ENCODE data around the gene TMBIM6.

The TMBIM6 gene

DNA sequence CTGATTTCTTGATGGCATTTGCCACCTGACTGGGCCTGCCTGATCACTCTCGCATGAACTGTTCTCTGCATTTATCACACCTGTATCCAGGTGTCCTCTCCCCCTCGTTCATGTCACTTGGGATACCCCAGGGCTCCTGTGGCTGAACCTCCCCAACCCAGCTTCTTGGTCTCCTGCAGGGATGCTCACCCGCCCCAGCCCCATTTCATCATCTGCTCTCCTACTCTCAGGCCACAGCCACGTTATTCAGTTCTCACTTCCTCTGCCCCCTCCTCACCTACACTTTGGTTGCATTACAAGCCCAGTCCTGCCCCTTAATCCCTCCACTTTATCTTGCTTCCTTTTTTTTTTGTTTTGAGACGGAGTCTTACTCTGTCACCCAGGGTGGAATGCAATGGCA, 35.5 kb downstream of the TMBIM6 start:
- Histone ChIP-seq H3K27ac (ENCODE audit: low read depth, low read length) (no peak overlapping the region), H3K9me2 (replicated peaks; ENCODE audit: insufficient read depth, low read length) (no peaks in the 10 kb centered on the region), H3F3A (ENCODE audit: insufficient read depth) (no peaks in the 10 kb centered on the region), H3K79me2 (ENCODE audit: insufficient read depth, low read length) (no peaks in the 10 kb centered on the region), H4K20me1 (ENCODE audit: low read depth, low read length) (no peaks in the 10 kb centered on the region), H3K9ac (ENCODE audit: low read length) (no peak overlapping the region), H2AFZ (ENCODE audit: low read depth, low read length, severe bottlenecking) (no peak overlapping the region), H3K9me3 (ENCODE audit: insufficient read depth, low read length) (no peaks in the 10 kb centered on the region), H3K4me2 (ENCODE audit: low read depth, low read length, poor library complexity, severe bottlenecking) (no peak overlapping the region), H3K27me3 (ENCODE audit: low read length) (no peaks in the 10 kb centered on the region), H3K4me3 (ENCODE audit: insufficient read depth, low read length, poor library complexity, severe bottlenecking) (no peak overlapping the region), H3K36me3 (ENCODE audit: low read length) (no peaks in the 10 kb centered on the region)
- TF ChIP-seq, protein P1, sequence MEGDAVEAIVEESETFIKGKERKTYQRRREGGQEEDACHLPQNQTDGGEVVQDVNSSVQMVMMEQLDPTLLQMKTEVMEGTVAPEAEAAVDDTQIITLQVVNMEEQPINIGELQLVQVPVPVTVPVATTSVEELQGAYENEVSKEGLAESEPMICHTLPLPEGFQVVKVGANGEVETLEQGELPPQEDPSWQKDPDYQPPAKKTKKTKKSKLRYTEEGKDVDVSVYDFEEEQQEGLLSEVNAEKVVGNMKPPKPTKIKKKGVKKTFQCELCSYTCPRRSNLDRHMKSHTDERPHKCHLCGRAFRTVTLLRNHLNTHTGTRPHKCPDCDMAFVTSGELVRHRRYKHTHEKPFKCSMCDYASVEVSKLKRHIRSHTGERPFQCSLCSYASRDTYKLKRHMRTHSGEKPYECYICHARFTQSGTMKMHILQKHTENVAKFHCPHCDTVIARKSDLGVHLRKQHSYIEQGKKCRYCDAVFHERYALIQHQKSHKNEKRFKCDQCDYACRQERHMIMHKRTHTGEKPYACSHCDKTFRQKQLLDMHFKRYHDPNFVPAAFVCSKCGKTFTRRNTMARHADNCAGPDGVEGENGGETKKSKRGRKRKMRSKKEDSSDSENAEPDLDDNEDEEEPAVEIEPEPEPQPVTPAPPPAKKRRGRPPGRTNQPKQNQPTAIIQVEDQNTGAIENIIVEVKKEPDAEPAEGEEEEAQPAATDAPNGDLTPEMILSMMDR (IDR thresholded peaks at IDR 0.05; ENCODE audit: insufficient read depth, low read length, poor library complexity, severe bottlenecking) = no peak
- no peak for TF ChIP-seq EZH2phosphoT487 (conservative IDR thresholded peaks at IDR 0.05; ENCODE audit: low read length)

DNA sequence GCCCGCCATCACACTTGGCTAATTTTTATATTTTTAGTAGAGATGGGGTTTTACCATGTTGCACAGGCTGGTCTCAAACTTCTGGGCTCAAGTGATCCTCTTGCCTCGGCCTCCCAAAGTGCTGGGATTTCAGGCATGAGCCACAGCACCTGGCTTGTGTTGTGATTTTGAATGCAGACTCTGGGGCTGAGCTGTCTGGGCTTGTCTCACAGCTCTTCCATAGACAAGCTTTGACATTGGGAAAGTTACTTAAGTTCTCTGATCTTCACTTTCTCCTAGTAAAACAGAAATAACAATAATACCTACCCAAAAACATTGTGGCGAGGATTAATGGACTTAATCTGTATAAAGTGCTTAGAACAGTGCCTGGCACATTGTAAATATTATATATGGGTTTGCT, 36.0 kb downstream of the TMBIM6 start:
- no peak overlapping the region for H3K4me3 ChIP-seq (ENCODE audit: insufficient read depth, low read length, poor library complexity, severe bottlenecking)
- H4K20me1 ChIP-seq (ENCODE audit: low read depth, low read length) = no peaks in the 10 kb centered on the region
- H3K27me3 ChIP-seq (ENCODE audit: low read length) = no peaks in the 10 kb centered on the region
- H3F3A ChIP-seq (ENCODE audit: insufficient read depth) = no peaks in the 10 kb centered on the region
- no peaks in the 10 kb centered on the region for H3K9me2 ChIP-seq (replicated peaks; ENCODE audit: insufficient read depth, low read length)
- no peaks in the 10 kb centered on the region for H3K79me2 ChIP-seq (ENCODE audit: insufficient read depth, low read length)
- H3K36me3 ChIP-seq (ENCODE audit: low read length) = no peaks in the 10 kb centered on the region
- no peak overlapping the region for H3K27ac ChIP-seq (ENCODE audit: low read depth, low read length)
- no peak overlapping the region for H3K4me2 ChIP-seq (ENCODE audit: low read depth, low read length, poor library complexity, severe bottlenecking)
- TF ChIP-seq, protein P1 (IDR thresholded peaks at IDR 0.05; ENCODE audit: insufficient read depth, low read length, poor library complexity, severe bottlenecking) = no peak
- TF ChIP-seq EZH2phosphoT487 (conservative IDR thresholded peaks at IDR 0.05; ENCODE audit: low read length) = no peak
- no peak overlapping the region for H3K9ac ChIP-seq (ENCODE audit: low read length)
- no peaks in the 10 kb centered on the region for H3K9me3 ChIP-seq (ENCODE audit: insufficient read depth, low read length)
- no peak overlapping the region for H2AFZ ChIP-seq (ENCODE audit: low read depth, low read length, severe bottlenecking)

DNA sequence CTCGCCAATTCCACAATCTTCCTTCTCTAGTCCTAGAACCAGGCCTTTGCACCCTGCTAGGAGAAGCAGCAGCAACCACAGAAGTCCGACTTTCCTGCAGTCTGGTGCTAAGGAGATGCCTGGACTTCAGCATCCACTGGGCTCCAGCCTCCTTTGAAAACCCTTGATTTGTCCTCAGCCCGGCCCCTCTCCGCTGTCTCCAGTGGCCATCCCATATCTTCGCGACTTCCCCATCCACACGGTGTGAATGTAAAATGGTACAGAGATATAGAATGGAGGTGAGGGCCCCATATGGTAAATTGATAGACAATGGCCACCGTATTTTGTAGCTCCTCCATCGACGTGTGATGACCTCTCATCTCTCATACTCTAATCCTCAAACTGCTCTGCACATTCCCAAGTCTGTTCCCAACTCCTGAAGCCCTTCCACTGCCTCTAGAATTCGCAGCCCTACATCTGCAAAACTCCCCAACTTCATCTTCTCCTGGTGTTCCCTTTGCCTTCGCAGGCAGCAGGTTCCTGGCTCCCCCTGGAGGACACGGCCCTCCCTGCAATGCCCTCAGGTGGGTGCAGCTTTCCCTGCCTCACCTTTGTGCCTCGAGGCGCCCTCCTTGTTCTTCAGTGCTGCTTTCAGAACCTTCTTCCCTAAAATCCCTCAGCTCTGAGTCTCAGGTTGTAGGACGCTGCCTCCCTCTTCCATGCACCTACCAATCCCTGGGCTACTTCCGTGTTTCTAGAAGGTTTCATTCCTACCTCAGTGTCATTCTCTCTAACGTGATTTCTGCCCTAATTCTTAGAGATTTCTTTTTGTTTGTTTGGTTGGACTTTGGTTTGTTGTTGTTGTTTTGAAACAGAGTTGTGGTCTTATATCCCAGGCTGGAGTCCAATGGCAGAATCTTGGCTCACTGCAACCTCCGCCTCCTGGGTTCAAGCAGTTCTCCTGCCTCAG, 36.7 kb downstream of the TMBIM6 start:
- no peaks in the 10 kb centered on the region for H3F3A ChIP-seq (ENCODE audit: insufficient read depth)
- TF ChIP-seq EZH2phosphoT487 (conservative IDR thresholded peaks at IDR 0.05; ENCODE audit: low read length) = no peak
- TF ChIP-seq, protein P1 (IDR thresholded peaks at IDR 0.05; ENCODE audit: insufficient read depth, low read length, poor library complexity, severe bottlenecking) = peak; percentile 82
- no peak overlapping the region for H3K4me2 ChIP-seq (ENCODE audit: low read depth, low read length, poor library complexity, severe bottlenecking)
- no peaks in the 10 kb centered on the region for H3K79me2 ChIP-seq (ENCODE audit: insufficient read depth, low read length)
- H3K9me3 ChIP-seq (ENCODE audit: insufficient read depth, low read length) = no peaks in the 10 kb centered on the region
- H2AFZ ChIP-seq (ENCODE audit: low read depth, low read length, severe bottlenecking) = no peak overlapping the region
- no peak overlapping the region for H3K4me3 ChIP-seq (ENCODE audit: insufficient read depth, low read length, poor library complexity, severe bottlenecking)
- no peaks in the 10 kb centered on the region for H3K9me2 ChIP-seq (replicated peaks; ENCODE audit: insufficient read depth, low read length)
- no peaks in the 10 kb centered on the region for H4K20me1 ChIP-seq (ENCODE audit: low read depth, low read length)
- no peak overlapping the region for H3K9ac ChIP-seq (ENCODE audit: low read length)
- H3K27ac ChIP-seq (ENCODE audit: low read depth, low read length) = no peak overlapping the region
- no peaks in the 10 kb centered on the region for H3K36me3 ChIP-seq (ENCODE audit: low read length)
- H3K27me3 ChIP-seq (ENCODE audit: low read length) = no peaks in the 10 kb centered on the region
